ENCODE measurements around the gene CHSY1.

The CHSY1 gene

DNA sequence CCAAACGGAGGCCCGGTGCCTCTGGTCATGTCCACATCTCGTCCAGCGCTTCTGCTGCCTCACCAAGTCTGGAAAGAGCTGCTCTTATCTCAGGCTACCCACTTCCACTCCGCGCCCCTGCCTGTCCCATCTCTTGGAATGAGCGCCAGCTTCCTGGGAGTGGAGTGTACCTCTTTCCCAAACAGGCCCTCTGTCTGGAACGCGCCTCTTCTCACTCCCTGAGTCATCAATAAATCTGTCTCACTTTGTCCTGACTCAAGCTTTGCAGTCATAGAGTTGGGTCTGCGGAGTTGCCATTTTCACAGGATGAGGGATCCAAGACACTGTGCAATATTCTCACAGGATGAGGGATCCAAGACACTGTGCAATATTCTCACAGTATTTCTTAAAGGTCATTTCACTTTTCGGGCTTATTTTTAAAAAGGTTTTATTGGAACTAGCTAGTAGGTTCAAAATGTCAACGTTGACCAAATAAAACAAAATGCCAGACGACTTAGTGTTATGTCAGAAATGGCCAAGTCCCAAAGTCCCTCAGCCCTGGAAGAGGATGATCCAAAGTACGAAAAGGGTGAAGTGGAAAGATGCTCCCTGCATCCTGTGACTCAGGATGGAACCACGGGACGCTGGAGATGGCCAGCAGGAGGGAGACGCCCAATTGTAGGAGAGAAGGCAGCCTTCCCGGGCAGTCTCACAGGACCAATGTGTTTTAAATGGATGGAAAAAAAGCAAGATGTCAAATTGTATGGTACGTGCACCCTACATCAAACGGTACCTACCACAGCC, 81.1 kb downstream of the CHSY1 start:
- DNase-seq (ENCODE audit: low spot score): no peak

DNA sequence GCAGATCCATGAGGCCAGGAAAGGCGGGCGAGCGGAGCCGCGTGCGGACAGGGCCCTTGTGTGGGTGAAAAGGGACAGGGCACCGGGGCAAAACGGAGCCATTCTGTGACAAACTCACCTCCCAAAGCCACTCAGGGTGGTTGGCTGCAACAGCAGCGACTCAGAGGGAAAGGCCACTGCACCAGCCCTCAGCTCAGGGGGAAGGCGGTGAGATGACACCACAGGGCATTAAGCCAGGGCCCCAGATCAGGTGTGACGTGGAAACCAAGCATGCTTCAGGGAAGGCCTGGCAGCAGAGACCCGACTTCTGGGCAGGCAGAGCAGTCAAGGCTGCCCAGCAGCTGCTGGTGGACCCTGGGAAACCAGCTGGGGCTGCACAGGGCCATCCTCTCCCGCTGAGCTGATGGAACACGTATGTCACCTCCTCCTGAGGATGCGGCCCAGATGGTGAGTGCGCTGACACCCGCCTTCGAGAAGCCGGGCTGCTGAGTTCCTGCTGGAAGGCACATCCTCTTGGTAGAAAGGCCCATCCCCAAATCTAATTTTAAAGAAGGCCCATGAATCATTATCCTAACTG, 82.3 kb downstream of the CHSY1 start:
- DNase-seq (ENCODE audit: low spot score): no peak

DNA sequence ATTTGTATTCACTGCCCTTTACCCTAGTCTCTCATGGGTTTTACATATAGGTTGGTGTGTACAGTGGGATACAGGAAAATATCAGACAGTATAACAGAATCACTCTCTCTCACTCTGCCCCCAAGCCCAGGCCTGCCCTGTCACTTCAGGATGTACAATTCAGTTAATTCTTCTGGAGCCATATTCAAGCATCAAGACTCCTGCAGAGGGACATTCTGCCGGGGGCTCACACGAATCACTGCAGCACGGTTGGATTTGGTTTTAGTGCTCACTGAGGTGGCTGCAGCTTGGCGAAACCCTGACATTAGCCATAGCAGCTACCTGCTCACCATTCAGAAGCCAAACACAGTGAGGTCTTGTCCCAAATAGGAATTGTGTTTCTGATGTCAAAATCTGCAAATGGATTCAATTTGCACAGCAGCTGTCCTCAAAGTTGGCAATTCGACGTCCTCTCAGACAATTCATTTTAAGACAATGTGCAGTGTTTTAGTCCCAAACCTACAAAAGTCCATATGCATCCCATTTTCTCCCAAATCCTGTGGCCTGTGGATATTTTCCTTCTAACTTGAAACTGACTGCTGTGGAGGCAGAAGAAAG, 82.9 kb downstream of the CHSY1 start:
- no peak for DNase-seq (ENCODE audit: low spot score)

DNA sequence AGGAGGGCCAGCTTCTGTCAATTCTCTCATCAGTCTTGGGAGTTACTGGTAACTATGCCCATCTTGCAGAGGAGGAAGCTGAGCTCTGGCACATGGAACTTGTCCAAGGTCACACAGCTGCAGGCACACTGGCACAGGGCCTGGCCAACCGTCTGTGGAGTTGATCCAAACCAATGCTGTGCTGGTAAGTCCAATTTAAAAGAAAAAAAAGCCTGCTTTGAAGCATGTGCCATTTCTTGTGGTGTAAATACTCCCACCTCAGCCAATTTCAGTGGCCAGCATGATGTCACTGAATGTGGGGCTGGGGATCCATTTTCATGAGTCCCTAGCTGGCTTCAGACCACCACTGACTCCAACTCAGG, 83.4 kb downstream of the CHSY1 start:
- DNase-seq (ENCODE audit: low spot score): no peak

DNA sequence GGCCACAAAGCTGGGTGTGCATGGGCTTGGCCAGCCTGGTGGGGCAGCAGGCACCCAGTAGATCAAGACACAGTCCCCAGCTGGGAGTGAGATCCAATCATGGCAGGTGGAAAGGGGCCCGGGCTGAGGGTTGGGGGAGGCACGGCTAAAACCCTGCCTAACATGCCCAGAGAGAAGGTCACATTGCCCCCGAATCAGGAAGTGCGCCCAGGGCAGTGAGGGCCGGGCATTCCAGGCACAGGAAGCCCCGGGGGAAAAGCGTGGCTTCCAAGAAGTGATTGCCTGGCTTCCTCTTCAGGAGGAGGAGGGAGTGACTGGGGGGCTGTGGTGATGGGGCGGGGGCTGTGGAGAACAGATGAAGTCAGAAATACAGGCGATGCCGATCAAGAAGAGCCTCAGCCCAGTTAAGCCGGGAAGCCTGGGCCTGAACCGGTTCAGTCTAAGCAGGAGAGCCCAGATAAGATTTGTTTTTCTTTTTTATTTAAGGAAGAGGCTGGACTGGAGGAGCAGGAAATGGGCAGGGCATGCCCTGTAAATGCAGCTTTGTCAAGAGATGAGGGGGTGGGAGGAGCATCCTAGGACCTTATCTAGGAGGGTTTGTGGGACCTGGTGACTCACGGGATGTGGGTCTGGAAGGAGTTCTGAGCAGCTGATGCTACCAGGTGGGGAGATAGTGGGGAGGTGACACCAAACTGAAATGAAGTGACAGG, 83.9 kb downstream of the CHSY1 start:
- DNase-seq (ENCODE audit: low spot score): peak; percentile 62

DNA sequence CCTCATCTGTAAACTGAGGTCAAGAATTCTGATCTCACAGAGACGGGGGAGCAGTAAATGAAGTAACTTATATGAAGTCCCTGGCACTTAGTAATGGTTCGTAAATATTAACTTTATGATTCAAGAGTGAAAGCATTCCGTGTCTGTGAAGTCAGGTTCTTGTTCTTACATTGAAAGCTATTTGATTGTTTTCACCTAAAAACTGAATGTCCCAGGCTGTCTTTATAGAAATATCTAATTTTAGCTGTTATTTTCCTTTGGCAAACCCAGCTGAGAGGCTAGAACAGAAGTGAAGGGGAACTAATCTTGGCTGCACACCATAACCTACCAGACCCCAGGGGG, 84.5 kb downstream of the CHSY1 start:
- no peak for DNase-seq (ENCODE audit: low spot score)

DNA sequence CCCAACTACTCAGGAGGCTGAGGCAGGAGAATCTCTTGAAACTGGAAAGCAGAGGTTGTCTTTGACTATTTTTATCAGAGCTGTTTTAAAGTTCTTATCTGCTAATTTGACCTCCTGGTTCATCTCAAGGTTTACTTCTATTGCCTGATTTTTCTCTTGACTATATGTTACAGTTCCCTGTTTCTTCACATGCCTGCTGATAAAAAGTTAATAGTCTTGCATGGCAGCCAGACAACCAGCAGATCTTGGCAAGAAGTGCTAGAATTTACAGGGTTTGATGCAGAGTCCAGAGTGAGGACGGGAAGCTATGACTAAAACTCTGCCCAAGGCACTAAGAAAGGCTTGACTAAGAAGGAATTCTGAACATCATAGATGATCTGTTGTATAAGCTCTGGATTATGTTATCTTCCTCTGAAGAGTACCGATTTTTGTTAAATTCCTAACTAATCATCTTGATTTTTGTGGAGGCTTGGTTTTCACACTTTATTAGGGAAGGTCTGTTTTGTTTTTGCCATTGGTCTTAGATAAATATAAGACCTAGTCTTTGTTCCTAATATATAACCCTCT, 85.9 kb downstream of the CHSY1 start:
- DNase-seq (ENCODE audit: low spot score): no peak

DNA sequence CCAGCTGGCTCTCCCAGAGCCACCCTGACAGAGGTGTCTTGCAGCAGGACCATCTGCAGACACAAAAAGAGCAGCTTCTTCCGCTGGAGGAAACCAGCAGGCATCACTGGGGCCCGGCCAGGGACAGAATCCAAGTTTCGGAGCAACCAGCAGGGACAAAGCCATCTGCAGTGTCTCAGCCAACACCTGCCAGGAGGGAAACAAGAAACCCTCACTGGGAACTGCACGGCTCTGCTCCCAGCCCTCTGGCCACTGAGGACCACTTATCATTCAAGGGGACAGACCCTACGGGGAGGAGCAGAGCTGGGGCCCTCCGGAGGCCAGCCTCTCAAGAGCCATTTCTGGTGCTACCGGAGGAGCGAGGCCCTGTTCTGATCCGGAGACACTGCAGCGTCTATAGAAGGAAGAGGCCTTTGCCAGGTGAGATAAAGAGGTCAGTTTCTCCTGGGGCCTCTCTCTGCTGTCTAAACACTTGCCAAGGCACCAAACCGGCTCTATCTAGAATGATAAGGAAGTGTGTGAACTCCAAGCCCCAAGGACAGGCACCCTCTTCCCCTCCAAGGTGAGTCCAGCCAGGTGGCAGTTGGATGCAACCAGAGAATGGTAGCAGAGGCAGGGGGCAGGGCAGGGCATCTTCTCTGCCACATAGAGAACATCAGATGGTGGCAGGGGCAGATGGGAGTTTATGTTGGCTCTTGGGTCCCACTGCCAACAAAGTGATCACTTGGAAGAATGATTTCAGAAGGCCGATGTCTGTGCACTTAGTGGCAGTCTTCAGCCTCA, 89.0 kb downstream of the CHSY1 start:
- no peak for DNase-seq (ENCODE audit: low spot score)

DNA sequence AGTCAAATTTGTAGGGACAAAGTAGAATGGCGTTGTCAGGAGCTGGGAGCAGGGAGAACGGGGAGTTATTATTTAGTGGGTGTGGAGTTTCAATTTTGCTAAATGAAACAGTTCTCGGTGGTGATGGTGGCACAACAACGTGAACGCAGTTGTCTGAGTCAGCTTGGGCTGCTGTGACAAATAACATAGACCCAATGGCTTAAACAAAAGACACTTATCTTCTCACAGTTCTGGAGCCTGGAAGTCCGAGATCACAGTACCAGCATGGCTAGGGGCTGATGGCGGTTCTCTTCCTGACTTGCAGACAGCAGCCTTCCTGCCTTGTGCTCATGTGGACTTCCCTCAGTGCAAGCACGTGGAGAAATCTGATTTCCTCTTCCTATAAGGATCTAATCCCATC, 90.2 kb downstream of the CHSY1 start:
- DNase-seq (ENCODE audit: low spot score): no peak

DNA sequence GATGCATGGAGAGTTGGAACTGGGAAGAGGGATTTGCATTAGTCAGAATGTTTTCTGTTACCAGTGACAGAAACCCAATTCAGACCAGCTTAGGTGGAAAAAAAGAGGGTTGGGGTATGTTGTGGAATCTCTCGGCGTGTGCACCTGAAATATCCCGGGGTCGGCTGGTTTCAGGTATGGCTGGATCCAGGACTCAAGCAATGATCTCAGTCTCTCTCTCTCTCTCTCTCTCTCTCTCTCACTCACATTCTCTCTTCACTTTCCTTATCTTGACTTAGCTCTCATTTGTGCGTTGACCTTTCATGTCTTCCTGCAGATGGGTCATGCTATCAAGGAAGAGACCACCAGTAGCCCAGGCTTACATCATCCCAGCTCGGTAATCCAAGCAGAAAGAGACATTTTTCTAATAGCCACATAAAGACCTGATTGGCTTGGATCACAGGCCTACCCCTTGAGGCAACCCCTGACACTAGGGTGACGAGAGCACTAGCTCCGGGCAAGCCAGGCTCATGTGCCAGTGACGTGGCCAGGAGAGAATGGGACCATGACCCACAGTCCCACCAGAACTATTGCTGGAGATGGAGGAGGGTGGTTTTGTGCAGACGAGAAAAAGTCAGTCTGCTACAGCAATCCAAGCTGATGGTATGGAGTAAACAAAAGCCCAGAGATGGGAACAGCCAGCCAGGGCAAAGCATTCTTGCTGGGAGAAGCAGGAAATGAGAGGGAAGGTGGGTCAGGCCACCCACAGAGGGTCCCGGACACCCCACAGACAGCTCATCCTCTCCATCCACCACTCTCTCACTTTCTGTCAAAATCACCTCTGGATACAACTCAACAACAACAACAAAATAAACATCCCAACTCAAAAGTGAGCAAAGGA, 91.7 kb downstream of the CHSY1 start:
- no peak for DNase-seq (ENCODE audit: low spot score)

DNA sequence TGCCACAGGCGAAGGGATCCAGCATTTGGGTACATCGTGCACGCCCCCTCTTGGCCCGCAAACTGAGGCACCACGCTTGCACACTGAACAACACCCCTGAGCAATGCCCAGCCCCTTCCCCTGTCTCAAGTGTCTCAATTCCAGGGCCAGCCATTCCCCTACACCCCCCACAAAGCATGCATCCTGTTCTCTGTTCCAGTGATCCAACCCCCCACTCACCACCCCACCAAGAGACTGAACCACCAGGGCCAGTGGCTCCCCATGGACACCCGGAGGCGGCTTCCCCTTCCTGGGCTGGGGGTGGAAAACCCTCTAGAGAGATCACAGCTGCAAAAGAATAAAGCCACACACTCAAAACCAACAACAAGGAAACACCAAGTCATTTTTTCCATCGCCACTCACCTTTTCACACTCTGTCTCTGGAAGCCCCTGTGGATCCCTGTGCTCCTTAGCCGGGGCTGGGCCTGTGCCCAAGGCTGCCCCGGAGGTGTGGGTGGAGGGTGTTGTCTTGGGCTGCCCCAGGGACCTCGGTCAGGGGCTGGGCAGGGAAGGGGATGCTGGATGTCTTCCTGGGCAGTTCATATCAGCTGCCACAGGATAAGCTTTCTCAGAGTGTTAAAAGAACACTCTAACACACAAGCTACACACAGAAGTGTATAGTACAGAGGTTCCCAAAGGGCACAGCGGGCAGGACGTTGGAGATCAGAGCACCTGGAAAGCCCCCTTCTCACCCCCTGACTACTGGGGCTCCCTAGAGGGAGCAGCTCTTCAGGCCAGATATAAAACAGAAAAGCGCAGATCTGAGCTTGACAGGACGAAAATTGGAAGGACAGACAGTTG, 92.5 kb downstream of the CHSY1 start:
- no peak for DNase-seq (ENCODE audit: low spot score)

DNA sequence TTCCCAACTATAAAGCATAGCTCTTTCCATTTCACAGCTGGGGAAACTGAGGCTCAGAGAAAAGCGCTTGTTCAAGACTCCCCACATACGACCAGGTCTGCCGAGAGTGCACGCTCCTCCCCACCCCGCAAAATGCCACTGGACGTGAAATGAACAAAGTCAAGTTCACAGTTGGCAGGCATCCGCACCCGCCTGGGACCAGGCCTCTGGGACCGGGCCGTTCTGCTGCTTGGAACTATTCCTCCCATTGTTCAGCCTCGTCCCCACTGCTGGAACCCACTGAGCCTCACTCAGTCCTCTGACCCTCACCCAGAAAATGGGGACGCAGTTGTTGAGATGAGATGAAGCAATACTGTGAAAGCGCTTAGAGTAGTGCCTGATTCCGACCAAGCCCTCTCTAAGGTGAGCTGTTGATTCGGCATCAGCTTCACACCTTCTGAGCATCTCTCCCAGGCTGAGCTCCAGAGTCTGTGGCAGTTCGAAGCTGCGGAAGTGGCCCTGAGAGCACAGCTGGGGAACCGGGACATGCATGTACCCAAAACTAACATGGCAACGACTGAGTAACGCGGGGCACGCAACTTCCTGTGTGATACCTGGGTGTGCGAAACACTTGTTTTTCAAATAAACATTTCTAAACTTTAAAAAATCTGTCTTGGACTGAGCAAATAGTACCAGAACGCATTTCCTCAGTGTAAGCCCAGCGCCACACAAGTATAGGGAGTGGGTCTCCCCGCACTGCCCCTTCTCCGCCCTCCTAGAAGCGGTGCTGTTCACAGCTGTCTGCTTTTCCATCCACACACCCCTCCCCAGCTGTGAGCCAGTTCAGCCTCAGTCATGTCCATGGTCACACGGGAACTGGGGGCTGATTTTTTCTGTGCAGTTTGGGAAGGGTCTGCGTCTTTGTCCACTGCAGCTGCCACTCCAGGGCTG, 93.4 kb downstream of the CHSY1 start:
- DNase-seq (ENCODE audit: low spot score): no peak

DNA sequence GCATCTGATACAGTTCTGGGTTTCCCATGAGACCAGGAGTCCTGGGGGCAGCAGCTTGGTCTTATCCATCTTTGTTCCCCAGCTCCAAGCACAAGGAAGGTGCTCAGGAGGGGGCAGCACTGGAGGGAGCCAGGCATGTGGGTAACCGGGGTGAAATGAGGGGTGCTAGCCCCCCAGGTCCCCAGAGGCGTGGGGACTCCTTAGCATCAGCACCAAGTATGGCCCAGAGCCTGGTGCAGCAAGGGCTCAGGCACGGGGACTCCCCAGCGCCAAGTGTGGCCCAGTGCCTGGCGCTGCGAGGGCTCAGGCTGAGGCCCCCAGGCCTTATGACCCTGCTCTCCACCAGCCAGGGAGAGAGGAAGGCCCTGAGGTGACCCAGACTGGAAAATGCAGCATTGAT, 94.1 kb downstream of the CHSY1 start:
- DNase-seq (ENCODE audit: low spot score): no peak

DNA sequence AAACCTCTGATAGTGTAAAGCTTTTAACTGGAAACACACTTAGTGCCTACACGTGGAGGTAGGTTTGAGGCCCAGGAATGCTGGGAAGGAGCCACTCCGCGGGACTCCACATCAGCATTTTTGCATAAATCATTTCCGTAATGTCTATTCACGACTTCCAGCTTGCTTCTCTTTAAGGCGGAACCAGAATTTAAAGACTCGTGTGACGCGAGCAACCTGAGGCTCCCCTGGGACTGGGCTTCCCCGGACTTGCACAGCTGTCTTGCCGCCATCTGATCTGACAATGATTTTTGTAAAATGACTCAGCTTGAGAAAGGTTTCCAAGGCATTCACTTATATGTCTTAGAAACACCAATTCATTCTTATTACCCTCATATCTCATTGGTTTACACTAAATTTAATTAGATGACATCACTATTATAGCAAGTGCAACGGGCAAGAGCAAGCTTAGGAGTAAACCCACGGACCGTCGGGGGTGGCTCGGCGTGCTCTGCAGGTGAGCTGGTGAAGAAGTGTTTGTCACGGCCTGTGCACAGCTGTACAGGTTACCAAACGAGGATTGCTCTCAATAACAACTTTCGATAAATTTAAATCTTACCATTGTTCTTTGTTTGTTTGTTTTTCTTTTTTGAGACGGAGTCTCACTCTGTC, 95.2 kb downstream of the CHSY1 start:
- no peak for DNase-seq (ENCODE audit: low spot score)

DNA sequence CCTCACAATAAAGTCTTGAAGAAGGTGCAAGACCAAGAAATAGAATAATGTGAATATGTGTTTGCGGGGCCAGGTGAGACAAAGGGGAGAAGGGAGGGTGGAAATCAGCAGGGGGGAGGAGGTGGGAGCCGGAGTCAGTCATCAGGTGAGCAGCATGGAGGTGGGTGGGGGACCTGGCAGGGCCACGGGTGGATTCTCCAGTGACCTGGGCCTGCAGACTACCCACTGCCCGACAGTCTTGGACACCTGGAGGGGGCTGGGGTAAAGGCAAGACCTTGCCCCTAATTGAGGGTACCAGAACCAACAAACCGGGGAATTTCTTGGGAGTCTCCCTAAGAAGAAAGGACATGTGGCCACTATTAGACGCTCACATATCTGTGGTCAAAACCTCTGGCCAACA, 95.8 kb downstream of the CHSY1 start:
- no peak for DNase-seq (ENCODE audit: low spot score)

DNA sequence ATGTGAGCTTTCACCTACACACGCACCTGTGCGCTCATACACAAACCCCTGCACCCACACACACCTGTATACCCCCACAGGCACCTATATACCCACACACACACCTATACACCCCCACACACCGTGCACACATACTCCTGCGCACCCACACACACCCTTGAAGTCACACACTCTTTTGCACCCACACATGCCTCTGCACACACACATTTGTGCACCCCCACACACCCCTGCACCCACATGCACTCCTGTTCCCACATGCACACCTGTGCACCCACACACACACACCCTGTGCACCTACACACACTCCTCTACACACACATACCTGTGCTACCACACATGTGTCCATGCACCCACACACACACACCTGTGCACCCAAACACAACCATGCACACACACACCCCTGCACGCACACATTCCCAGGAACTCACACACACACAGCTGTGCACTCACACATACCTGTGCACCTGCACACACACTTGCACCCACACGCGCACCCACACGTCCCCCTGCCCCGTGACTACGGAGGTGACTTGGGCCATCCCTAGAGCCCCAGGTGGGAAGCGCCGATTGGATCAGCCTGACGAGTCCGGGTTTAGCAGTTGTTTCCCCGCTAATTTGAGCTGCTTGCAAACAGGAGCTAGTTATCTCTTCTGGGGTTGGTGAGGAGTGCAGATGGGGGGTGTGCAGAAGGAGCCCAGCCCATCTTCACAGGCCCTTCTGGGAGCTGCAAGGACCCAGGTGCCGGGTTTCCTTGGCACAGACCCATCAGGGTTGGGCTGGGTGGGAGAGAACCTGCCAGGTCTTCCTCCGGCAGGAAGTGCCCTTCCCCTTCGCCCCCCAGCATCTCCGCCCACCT, 97.8 kb downstream of the CHSY1 start:
- DNase-seq (ENCODE audit: low spot score): no peak

DNA sequence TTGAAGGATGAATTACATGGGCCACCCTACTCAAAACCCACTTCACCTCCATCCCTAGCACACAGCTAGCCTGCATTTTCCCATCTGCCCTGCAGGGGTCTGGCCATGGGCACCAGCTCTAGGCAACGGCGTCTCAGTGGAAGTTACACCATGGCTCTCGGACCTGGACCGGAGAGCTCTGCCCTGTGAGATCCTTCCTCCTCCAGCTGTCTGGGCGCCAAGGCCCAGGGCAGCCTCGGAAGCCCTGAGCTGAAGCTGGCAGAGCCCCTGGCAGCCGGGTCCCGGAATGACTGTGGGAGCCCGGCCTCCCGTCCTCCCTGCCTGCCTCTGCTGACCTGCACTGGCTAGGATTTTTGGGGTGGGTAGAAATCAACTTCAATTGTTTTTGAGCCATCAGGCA, 98.9 kb downstream of the CHSY1 start:
- DNase-seq (ENCODE audit: low spot score): no peak

DNA sequence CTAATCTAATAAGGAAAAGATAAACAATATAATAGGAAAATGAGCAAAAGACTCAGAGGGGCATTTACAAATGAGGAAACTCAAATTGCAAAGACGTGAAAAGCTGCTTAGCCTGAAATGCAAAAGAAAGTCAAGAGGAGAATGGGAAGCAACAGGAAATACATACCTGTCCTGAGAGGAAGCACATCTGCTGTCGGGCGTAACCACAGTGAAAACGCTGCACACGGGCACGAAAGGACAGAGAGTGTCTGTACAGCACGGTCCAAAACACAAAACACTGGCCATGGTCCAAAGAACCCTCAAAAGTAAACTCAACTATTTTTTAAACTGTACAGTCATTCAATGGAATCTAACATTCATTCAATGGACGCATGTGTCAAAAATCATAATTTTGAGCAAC, 100.6 kb downstream of the CHSY1 start:
- no peak for DNase-seq (ENCODE audit: low spot score)

Measured in CD4-positive, alpha-beta T cell treated with Interleukin-15 for 4 hours (primary cell).